IMR-90 (cell line): ENCODE data around the gene KHK.

ENCODE experiments used
- CEBPB ChIP-seq: IDR thresholded peaks from 2 replicates; pipeline ENCODE4 v1.6.1; 2012; ENCODE audit warnings: low read depth, low read length, improper control_type of control experiment
- FOS ChIP-seq: fragments of 150-350 bp; IDR thresholded peaks from 2 replicates; pipeline ENCODE4 v1.6.1; 2016; ENCODE audit warnings: low read depth, low read length
- MXI1 ChIP-seq: IDR thresholded peaks from 2 replicates; pipeline ENCODE4 v1.6.1; 2012; ENCODE audit warnings: low read depth, mild to moderate bottlenecking, low read length, moderate library complexity, borderline replicate concordance
- POLR2A ChIP-seq: IDR thresholded peaks from 2 replicates; pipeline ENCODE4 v1.6.1; 2012; ENCODE audit warnings: mild to moderate bottlenecking, low read depth, low read length
- RAD21 ChIP-seq: IDR thresholded peaks from 2 replicates; pipeline ENCODE4 v1.6.1; 2012; ENCODE audit warnings: low read length, improper control_type of control experiment
- RFX5 ChIP-seq: IDR thresholded peaks from 2 replicates; pipeline ENCODE4 v1.8.0; 2012; ENCODE audit warnings: low read depth, mild to moderate bottlenecking, low read length, moderate library complexity
- TF ChIP-seq, protein P1 (sequence below): conservative IDR thresholded peaks from 2 replicates; pipeline ENCODE4 v1.5.1; 2012; ENCODE audit warnings: mild to moderate bottlenecking, low read depth, low read length, improper control_type of control experiment

DNA sequence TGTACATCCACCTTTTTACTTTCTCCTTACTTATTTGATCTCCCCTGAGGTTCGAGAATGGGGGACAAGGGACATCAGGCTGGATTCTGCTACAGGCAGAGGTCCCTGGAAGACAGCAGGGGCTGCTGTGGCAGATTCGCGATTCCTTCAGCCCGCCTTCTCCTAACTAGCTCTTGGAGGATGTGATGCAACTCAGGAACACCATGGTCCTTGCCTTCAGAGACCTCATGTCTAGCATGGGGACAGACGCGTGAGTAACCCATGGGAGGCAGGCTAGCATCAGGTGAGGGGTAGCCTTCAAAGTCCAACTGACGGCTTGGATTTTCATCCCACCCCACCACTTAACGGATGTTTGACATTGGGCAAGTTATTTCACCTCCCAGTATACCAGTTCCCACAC is 61.4 kb downstream of the KHK start:
- TF ChIP-seq POLR2A: no peak
- TF ChIP-seq, protein P1, sequence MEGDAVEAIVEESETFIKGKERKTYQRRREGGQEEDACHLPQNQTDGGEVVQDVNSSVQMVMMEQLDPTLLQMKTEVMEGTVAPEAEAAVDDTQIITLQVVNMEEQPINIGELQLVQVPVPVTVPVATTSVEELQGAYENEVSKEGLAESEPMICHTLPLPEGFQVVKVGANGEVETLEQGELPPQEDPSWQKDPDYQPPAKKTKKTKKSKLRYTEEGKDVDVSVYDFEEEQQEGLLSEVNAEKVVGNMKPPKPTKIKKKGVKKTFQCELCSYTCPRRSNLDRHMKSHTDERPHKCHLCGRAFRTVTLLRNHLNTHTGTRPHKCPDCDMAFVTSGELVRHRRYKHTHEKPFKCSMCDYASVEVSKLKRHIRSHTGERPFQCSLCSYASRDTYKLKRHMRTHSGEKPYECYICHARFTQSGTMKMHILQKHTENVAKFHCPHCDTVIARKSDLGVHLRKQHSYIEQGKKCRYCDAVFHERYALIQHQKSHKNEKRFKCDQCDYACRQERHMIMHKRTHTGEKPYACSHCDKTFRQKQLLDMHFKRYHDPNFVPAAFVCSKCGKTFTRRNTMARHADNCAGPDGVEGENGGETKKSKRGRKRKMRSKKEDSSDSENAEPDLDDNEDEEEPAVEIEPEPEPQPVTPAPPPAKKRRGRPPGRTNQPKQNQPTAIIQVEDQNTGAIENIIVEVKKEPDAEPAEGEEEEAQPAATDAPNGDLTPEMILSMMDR: no peak
- TF ChIP-seq RFX5: no peak
- no peak for TF ChIP-seq MXI1
- TF ChIP-seq CEBPB: no peak
- no peak for TF ChIP-seq RAD21
- no peak for TF ChIP-seq FOS
